Liver (tissue), 9 donors: ENCODE data around the gene RBM47. TPM values are rescaled to one million over a fixed set of nuclear protein-coding genes. Genes with fewer than 3 reads are reported as not detected.

Experiments used
- DNase-seq: peaks from one replicate; pipeline ENCODE4 v3.0.0-alpha.2; 2017; ENCODE audit warnings: low spot score
- H3K27ac ChIP-seq, 2 donors: one replicate each; pipeline ENCODE4 v1.7.0; 2013; ENCODE audit warnings: inconsistent platforms in 2 of 2, low read length in 2 of 2, control low read depth in 1 of 2, low read depth in 1 of 2, mild to moderate bottlenecking in 1 of 2
- H3K27me3 ChIP-seq, 4 donors: one replicate each; pipeline versions ENCODE4 v1.6.1 to v1.7.0; 2013; ENCODE audit warnings: low read length in 3 of 4, inconsistent platforms in 1 of 4, mild to moderate bottlenecking in 1 of 4, moderate library complexity in 1 of 4; ENCODE audit not compliant: control insufficient read depth in 4 of 4, insufficient read depth in 4 of 4
- H3K36me3 ChIP-seq, 4 donors: one replicate each; pipeline versions ENCODE4 v1.6.1 to v1.7.0; 2013; ENCODE audit warnings: low read length in 3 of 4, mild to moderate bottlenecking in 3 of 4, low read depth in 1 of 4, moderate library complexity in 1 of 4; ENCODE audit not compliant: control insufficient read depth in 4 of 4, insufficient read depth in 3 of 4
- H3K4me1 ChIP-seq, 4 donors: one replicate each; pipeline versions ENCODE4 v1.6.1 to v1.7.0; 2013; ENCODE audit warnings: low read length in 3 of 4, mild to moderate bottlenecking in 3 of 4, moderate library complexity in 1 of 4; ENCODE audit not compliant: control insufficient read depth in 4 of 4, insufficient read depth in 4 of 4
- H3K4me3 ChIP-seq, 3 donors: one replicate each; pipeline versions ENCODE4 v1.6.1 to v1.7.0; 2013; ENCODE audit warnings: low read length in 3 of 3, control low read depth in 1 of 3, low read depth in 1 of 3, mild to moderate bottlenecking in 1 of 3
- H3K9ac ChIP-seq, 2 donors: one replicate each; pipeline ENCODE4 v1.7.0; 2013; ENCODE audit warnings: low read length in 2 of 2, mild to moderate bottlenecking in 2 of 2, moderate library complexity in 2 of 2, control low read depth in 1 of 2, low read depth in 1 of 2
- H3K9me3 ChIP-seq, 4 donors: one replicate each; pipeline versions ENCODE4 v1.6.1 to v1.7.0; 2013; ENCODE audit warnings: low read length in 3 of 4; ENCODE audit not compliant: control insufficient read depth in 4 of 4
- GABPA ChIP-seq, 2 donors: IDR thresholded peaks in 1 of 2; conservative IDR thresholded peaks in 1 of 2; 2 replicates each; pipeline ENCODE4 v1.6.1; 2016; ENCODE audit warnings: antibody characterized with exemption in 2 of 2, mild to moderate bottlenecking in 1 of 2, moderate library complexity in 1 of 2
- HNF4G ChIP-seq: IDR thresholded peaks from 2 replicates; pipeline ENCODE4 v1.6.1; 2016; ENCODE audit warnings: antibody characterized with exemption
- JUND ChIP-seq, 2 donors: IDR thresholded peaks; 2 replicates each; pipeline ENCODE4 v1.6.1; 2016; ENCODE audit warnings: antibody characterized with exemption in 2 of 2
- NR2F2 ChIP-seq: IDR thresholded peaks from 2 replicates; pipeline ENCODE4 v1.6.1; 2016; ENCODE audit warnings: antibody characterized with exemption
- RAD21 ChIP-seq, 2 donors: IDR thresholded peaks; 2 replicates each; pipeline ENCODE4 v1.6.1; 2016; ENCODE audit warnings: antibody characterized with exemption in 2 of 2, mild to moderate bottlenecking in 2 of 2
- REST ChIP-seq: IDR thresholded peaks from 2 replicates; pipeline ENCODE4 v1.6.1; 2016; ENCODE audit warnings: antibody characterized with exemption, mild to moderate bottlenecking
- RXRA ChIP-seq, 2 donors: IDR thresholded peaks; 2 replicates each; pipeline ENCODE4 v1.6.1; 2017 to 2018; ENCODE audit warnings: antibody characterized with exemption in 2 of 2, mild to moderate bottlenecking in 1 of 2
- SP1 ChIP-seq: IDR thresholded peaks from 2 replicates; pipeline ENCODE4 v1.6.1; 2018; ENCODE audit warnings: antibody characterized with exemption, mild to moderate bottlenecking
- TAF1 ChIP-seq: conservative IDR thresholded peaks from 2 replicates; pipeline ENCODE4 v1.6.1; 2016; ENCODE audit warnings: antibody characterized with exemption, mild to moderate bottlenecking
- YY1 ChIP-seq: IDR thresholded peaks from 2 replicates; pipeline ENCODE4 v1.6.1; 2016; ENCODE audit warnings: antibody characterized with exemption, mild to moderate bottlenecking
- WGBS: extraction: QIAGEN DNeasy Blood & Tissue Kit; methylation state at CpG from one replicate; pipeline ENCODE4 v1.1.7; 2013; 5-methylcytosine and 5-hydroxymethylcytosine counted together
- polyA plus RNA-seq, 2 donors: library from polyadenylated mRNA; stranded (reverse) in 1 of 2; unstranded in 1 of 2; fragments of 200-250 nt in 1 of 2; fragments of >200 nt in 1 of 2; fragmentation: Nextera tagmentation in 1 of 2; extraction: Ambion mirVana in 1 of 2; gene quantifications; one replicate each; pipeline versions ENCODE4 v1.2.1 to v1.2.3, GENCODE V29; 2013 to 2015
- total RNA-seq, 2 donors: library from RNA; depleted of rRNA; stranded (reverse); fragments of >200 nt; gene quantifications; one replicate each; pipeline ENCODE4 v1.2.3, GENCODE V29; 2014
- TF ChIP-seq, protein P1 (sequence below): IDR thresholded peaks from 2 replicates; pipeline ENCODE4 v1.6.1; 2016; ENCODE audit warnings: antibody characterized with exemption
- TF ChIP-seq, protein P2 (sequence below): IDR thresholded peaks from 2 replicates; pipeline ENCODE4 v1.6.1; 2016; ENCODE audit warnings: antibody characterized with exemption
- donor health status: healthy.
- donor health status: healthy.
- donor health status: healthy.
- donor health status: healthy.
- donor health status: healthy.

The RBM47 gene
- total and polyA plus RNA-seq, 4 donors: 16.5 to 81.2 (median 24.7) TPM

DNA sequence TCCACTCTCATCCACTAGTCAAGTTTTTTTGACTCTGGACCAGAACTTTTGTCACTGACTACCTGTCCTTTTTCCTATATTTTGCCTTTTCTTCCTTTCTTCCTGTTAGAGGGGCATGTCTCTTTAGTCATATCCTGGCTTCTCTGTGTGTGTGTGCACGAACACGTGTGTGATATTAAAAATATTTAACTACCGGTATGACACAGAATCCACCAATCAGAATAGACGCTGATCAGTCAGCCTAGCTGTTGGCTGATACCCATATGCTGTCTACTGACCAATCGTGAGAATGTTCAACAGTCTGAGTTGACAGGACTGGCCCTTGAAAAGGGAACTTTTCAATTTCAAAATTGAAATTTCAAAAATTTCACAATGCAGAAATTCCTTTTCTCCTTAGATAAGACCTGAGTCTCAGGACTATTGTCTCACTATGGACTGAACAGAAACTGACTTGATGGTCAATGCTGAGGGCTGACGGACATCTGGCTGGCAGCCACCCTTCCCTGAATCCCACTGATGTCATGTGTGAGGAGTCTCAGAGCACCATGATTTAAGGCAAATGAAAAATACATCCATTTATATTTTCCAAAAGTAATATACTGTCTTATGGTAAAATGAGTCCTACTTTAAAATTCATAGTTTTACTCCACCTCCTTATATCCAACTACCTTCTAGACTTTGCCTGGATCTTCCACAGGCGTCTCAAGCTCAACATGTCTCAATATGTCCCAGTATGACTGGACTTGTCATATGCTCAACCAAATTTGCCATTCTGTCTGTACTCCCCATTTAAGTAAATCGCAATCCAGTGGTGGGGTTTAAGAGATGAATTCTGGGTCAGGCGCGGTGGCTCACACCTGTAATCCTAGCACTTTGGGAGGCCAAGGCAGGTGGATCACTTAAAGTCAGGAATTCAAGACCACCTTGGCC, 216.5 kb downstream of the RBM47 start:
- Histone ChIP-seq H3K4me3 (no peak overlapping the region), H3K9me3 (no peaks in the 10 kb centered on the region), H3K27me3 (no peaks in the 10 kb centered on the region), H3K36me3 (no peaks in the 10 kb centered on the region), H3K4me1 (peaks cover 5 to 24% (median 18%) of the 10 kb centered on the region in 4 donors), H3K27ac (no peak overlapping the region), H3K9ac (no peak overlapping the region)
- WGBS: 67% methylated on average over 10 of the region's 10 CpGs
- TF ChIP-seq RXRA (IDR thresholded peaks at IDR 0.05) (no peak), HNF4G (no peak), YY1 (no peak), NR2F2 (no peak)
- TF ChIP-seq, protein P1, sequence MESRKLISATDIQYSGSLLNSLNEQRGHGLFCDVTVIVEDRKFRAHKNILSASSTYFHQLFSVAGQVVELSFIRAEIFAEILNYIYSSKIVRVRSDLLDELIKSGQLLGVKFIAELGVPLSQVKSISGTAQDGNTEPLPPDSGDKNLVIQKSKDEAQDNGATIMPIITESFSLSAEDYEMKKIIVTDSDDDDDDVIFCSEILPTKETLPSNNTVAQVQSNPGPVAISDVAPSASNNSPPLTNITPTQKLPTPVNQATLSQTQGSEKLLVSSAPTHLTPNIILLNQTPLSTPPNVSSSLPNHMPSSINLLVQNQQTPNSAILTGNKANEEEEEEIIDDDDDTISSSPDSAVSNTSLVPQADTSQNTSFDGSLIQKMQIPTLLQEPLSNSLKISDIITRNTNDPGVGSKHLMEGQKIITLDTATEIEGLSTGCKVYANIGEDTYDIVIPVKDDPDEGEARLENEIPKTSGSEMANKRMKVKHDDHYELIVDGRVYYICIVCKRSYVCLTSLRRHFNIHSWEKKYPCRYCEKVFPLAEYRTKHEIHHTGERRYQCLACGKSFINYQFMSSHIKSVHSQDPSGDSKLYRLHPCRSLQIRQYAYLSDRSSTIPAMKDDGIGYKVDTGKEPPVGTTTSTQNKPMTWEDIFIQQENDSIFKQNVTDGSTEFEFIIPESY: no peak
- TF ChIP-seq, protein P2, sequence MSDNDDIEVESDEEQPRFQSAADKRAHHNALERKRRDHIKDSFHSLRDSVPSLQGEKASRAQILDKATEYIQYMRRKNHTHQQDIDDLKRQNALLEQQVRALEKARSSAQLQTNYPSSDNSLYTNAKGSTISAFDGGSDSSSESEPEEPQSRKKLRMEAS: no peak
- no peak for DNase-seq

DNA sequence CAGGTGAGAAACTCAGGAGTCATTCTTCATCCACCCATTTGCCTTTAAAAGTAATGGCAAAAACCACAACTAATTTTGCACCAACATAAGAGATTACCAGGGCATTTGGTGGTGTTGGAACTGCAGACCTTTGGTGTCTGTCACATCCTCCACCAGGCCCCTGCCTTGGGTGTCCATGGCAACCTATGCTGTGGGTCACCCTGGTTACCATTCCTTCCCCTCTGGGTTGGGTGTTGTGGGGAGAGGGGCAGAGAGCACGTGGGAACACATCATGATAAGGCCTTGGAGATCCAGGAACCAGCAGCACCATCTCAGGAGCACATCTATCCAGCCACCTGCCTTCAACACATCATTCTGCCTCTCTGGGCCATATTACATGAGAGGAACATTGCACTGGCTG, 217.3 kb downstream of the RBM47 start:
- no peak for TF ChIP-seq REST
- TF ChIP-seq JUND (IDR thresholded peaks at IDR 0.05): no peak
- no peak for TF ChIP-seq SP1
- TF ChIP-seq, protein P1: no peak
- no peak for TF ChIP-seq RAD21 (IDR thresholded peaks at IDR 0.05)
- TF ChIP-seq TAF1: no peak
- no peak for TF ChIP-seq GABPA (IDR thresholded peaks at IDR 0.05 in 1 of 2, conservative IDR thresholded peaks at IDR 0.05 in 1 of 2)
- TF ChIP-seq, protein P2: no peak
- WGBS: 64% methylated on average over 1 of the region's 1 CpG
- Histone ChIP-seq H3K4me3 (no peak overlapping the region), H3K4me1 (peaks cover 4 to 17% (median 11%) of the 10 kb centered on the region in 4 donors), H3K9ac (no peak overlapping the region), H3K9me3 (no peaks in the 10 kb centered on the region), H3K27ac (no peak overlapping the region), H3K36me3 (no peaks in the 10 kb centered on the region), H3K27me3 (no peaks in the 10 kb centered on the region)
- DNase-seq: no peak
